Lower leg skin (tissue), 4 donors: ENCODE data around the gene DSCAML1. TPM values are rescaled to one million over a fixed set of nuclear protein-coding genes. Genes with fewer than 3 reads are reported as not detected.

ENCODE experiments used
- DNase-seq, 2 donors: peaks; one replicate each; pipeline ENCODE4 v3.0.0-alpha.2; 2019; ENCODE audit warnings: low spot score in 2 of 2
- H3K4me3 ChIP-seq: fragments of 200-600 bp; sonication (generic); 2 replicates; pipeline ENCODE4 v1.5.1; 2017; ENCODE audit warnings: mild to moderate bottlenecking, low read depth; ENCODE audit not compliant: poor library complexity, severe bottlenecking
- CTCF ChIP-seq, 3 donors: fragments of 450-650 bp; IDR thresholded peaks; one replicate each; pipeline ENCODE4 v1.5.1; 2016; ENCODE audit warnings: antibody characterized with exemption in 3 of 3, mild to moderate bottlenecking in 3 of 3, moderate library complexity in 2 of 3
- POLR2A ChIP-seq, 2 donors: fragments of 450-650 bp; IDR thresholded peaks; one replicate each; pipeline ENCODE4 v1.6.1; 2016 to 2017; ENCODE audit warnings: antibody characterized with exemption in 2 of 2, mild to moderate bottlenecking in 1 of 2, moderate library complexity in 1 of 2
- WGBS, 2 donors: methylation state at CpG; one replicate each; pipeline ENCODE4 v1.1.5; 2018; 5-methylcytosine and 5-hydroxymethylcytosine counted together
- intact Hi-C: fragments of 100-400 bp; cut with DNase I; formaldehyde crosslinking; loops from one replicate; pipeline ENCODE4 v1.15.0; 2023; ENCODE audit warnings: low total_unique reads
- total RNA-seq, 4 donors: library from RNA; depleted of rRNA; stranded (reverse); fragments of >200 nt; gene quantifications; one replicate each; pipeline ENCODE4 v1.1.0, GENCODE V29; 2016

The DSCAML1 gene
- total RNA-seq, 4 donors from 2014 or later = 0.07 to 0.13 (median 0.08) TPM

- no peak for DNase-seq
- no peak overlapping the region for H3K4me3 ChIP-seq
These were observed 315.1 kb downstream of the DSCAML1 start for GRCh38 chr11:117481885-117482284.

GRCh38 chr11:117481036-117481435 lies 316.0 kb downstream of the DSCAML1 start:
- intact Hi-C loops = no loop called here
- TF ChIP-seq POLR2A (IDR thresholded peaks at IDR 0.05) (no peak), CTCF (IDR thresholded peaks at IDR 0.05) (no peak)
- H3K4me3 ChIP-seq = no peak overlapping the region
- 82 to 86% methylated on average over 6 of the region's 6 CpGs for WGBS, 2 donors
- no peak for DNase-seq

More at GRCh38 chr11:117481885-117482284, 315.1 kb downstream of the DSCAML1 start:
- no peak for TF ChIP-seq CTCF (IDR thresholded peaks at IDR 0.05)
- no peak for TF ChIP-seq POLR2A (IDR thresholded peaks at IDR 0.05)
- intact Hi-C loops = no loop called here
- 92 to 95% methylated on average over 22 to 23 of the region's 23 CpGs for WGBS, 2 donors

DNA sequence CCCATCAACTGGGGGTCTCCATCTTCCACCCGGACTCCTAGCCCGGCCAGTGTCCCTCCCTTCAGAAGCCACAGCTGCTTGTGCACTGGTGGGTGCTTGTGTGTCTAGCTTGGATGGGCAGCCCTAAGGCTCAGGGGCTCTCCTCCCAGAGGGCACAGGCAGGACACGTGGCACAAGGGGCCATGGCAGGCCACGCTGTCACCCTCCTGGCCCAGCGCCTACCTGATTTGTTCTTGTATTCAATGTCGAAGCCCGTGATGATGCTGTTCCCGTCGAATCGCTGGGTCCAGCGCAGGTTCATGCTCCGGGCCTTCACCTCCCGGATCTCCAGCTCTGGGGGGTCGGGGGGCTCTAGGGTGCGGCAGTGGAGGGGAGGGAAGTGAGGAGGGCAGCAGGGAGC lies 316.8 kb downstream of the DSCAML1 start:
- TF ChIP-seq CTCF (IDR thresholded peaks at IDR 0.05) (no peak), POLR2A (IDR thresholded peaks at IDR 0.05) (no peak)
- WGBS, 2 donors = 88 to 91% methylated on average over 14 of the region's 15 CpGs
- intact Hi-C loops = no loop called here
- no peak overlapping the region for H3K4me3 ChIP-seq
- DNase-seq = no peak

DNA sequence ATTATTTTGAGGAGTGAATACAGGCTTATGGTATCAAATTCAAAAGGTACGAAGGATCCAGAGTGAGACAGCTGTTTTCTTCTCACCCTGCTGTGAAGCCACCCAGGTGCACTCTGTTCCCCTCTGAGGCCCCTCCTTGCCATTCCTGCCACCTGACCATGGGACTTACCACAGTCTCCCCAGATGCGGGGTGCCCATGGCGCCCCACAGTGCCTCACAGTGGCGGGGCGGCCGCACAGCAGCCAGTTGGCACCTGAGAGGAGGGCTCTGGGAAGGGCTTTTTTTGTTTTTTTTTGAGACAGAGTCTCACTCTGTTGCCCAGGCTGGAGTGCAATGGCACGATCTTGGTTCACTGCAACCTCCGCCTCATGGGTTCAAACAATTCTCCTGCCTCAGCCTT lies 317.6 kb downstream of the DSCAML1 start:
- 76 to 79% methylated on average over 8 of the region's 8 CpGs for WGBS, 2 donors
- no peak overlapping the region for H3K4me3 ChIP-seq
- intact Hi-C loops = no loop called here
- no peak for DNase-seq
- TF ChIP-seq CTCF (IDR thresholded peaks at IDR 0.05) (no peak), POLR2A (IDR thresholded peaks at IDR 0.05) (no peak)

DNA sequence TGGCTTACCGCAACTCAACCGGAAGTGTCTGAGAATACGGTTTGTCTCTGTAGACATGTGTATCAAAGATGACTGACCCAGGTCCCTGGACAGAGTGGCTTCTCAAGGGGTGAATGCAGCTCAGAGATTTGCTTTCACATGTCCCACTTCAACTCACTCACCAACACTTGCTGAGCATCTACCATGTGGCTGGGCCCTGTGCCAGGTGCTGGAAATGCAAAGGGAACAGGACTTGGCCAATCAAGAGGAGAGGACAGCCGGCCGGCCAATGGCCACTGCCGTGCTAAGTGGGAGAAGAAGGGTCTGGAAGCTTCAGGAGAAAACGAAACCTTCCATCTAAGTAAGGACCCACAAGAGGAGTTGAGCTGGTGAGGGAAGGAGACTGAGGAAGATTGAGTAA lies 318.1 kb downstream of the DSCAML1 start:
- TF ChIP-seq POLR2A (IDR thresholded peaks at IDR 0.05) (no peak), CTCF (IDR thresholded peaks at IDR 0.05) (no peak)
- no peak for DNase-seq
- no peak overlapping the region for H3K4me3 ChIP-seq
- WGBS, 2 donors = 83 to 89% methylated on average over 7 of the region's 7 CpGs
- intact Hi-C loops = no loop called here

GRCh38 chr11:117478126-117478860 lies 318.7 kb downstream of the DSCAML1 start:
- intact Hi-C loops = no loop called here
- WGBS, 2 donors = 76 to 77% methylated on average over 13 of the region's 13 CpGs

More at GRCh38 chr11:117478126-117478860, 318.7 kb downstream of the DSCAML1 start:
- DNase-seq = no peak
- no peak for TF ChIP-seq POLR2A (IDR thresholded peaks at IDR 0.05)
- TF ChIP-seq CTCF (IDR thresholded peaks at IDR 0.05) = no peak
- H3K4me3 ChIP-seq = no peak overlapping the region
